Measurements from ENCODE around the gene MCF2L. TPM values are rescaled to one million over a fixed set of nuclear protein-coding genes. Genes with fewer than 3 reads are reported as not detected.

Gene MCF2L
- total RNA-seq, 3 donors from 2014 or later: 33.4 to 77.3 (median 38.6) TPM

GRCh38 chr13:113083022-113083373 lies 114.0 kb downstream of the MCF2L start:
- no peak for DNase-seq (ENCODE audit: low spot score in 2 of 2)
- Histone ChIP-seq H3K4me3 (no peak overlapping the region), H3K36me3 (peaks cover under 1% of the 10 kb centered on the region), H3K4me1 (no peaks in the 10 kb centered on the region), H3K27me3 (no peaks in the 10 kb centered on the region), H3K9me3 (no peaks in the 10 kb centered on the region), H3K27ac (peak overlapping the region; percentile 7 to 21)
- intact Hi-C loops (cut with DNase I; ENCODE audit: low total_unique reads): no loop called here
- TF ChIP-seq POLR2A (IDR thresholded peaks at IDR 0.05) (no peak), POLR2AphosphoS5 (IDR thresholded peaks at IDR 0.05) (no peak), CTCF (IDR thresholded peaks at IDR 0.05) (no peak)

GRCh38 chr13:113083402-113084061 lies 114.5 kb downstream of the MCF2L start:
- intact Hi-C loops (cut with DNase I; ENCODE audit: low total_unique reads): no loop called here

GRCh38 chr13:113084094-113084942 lies 115.3 kb downstream of the MCF2L start:
- Histone ChIP-seq H3K9me3 (no peaks in the 10 kb centered on the region), H3K4me3 (no peak overlapping the region), H3K36me3 (peaks cover 6% of the 10 kb centered on the region), H3K27me3 (no peaks in the 10 kb centered on the region), H3K27ac (peak overlapping the region in 1 of 2 donors; percentile 36), H3K4me1 (no peaks in the 10 kb centered on the region)
- intact Hi-C loops (cut with DNase I; ENCODE audit: low total_unique reads): no loop called here
- DNase-seq (ENCODE audit: low spot score in 2 of 2): no peak
- no peak for TF ChIP-seq CTCF (IDR thresholded peaks at IDR 0.05)
- TF ChIP-seq POLR2A (IDR thresholded peaks at IDR 0.05): no peak
- no peak for TF ChIP-seq POLR2AphosphoS5 (IDR thresholded peaks at IDR 0.05)

More at GRCh38 chr13:113083402-113084061, 114.5 kb downstream of the MCF2L start:
- TF ChIP-seq CTCF (IDR thresholded peaks at IDR 0.05) (no peak), POLR2AphosphoS5 (IDR thresholded peaks at IDR 0.05) (no peak), POLR2A (IDR thresholded peaks at IDR 0.05) (no peak)
- Histone ChIP-seq H3K27me3 (no peaks in the 10 kb centered on the region), H3K4me1 (no peaks in the 10 kb centered on the region), H3K36me3 (peaks cover 5% of the 10 kb centered on the region), H3K27ac (peak overlapping the region; percentile 7 to 36), H3K9me3 (no peaks in the 10 kb centered on the region), H3K4me3 (no peak overlapping the region)
- peak in 1 of 2 donors; percentile 63 for DNase-seq (ENCODE audit: low spot score in 2 of 2)

GRCh38 chr13:113084943-113085540 lies 116.0 kb downstream of the MCF2L start:
- H3K9me3 ChIP-seq: no peaks in the 10 kb centered on the region
- TF ChIP-seq POLR2AphosphoS5 (IDR thresholded peaks at IDR 0.05): no peak
- TF ChIP-seq CTCF (IDR thresholded peaks at IDR 0.05): no peak
- TF ChIP-seq POLR2A (IDR thresholded peaks at IDR 0.05): no peak
- no peak for DNase-seq (ENCODE audit: low spot score in 2 of 2)
- no peak overlapping the region for H3K4me3 ChIP-seq
- H3K27me3 ChIP-seq: no peaks in the 10 kb centered on the region
- H3K36me3 ChIP-seq: peaks cover 6% of the 10 kb centered on the region
- no peaks in the 10 kb centered on the region for H3K4me1 ChIP-seq
- H3K27ac ChIP-seq: no peak overlapping the region
- intact Hi-C loops (cut with DNase I; ENCODE audit: low total_unique reads): no loop called here

Measured in breast epithelium (tissue), 4 donors.